SK-N-SH (cell line): ENCODE results near the gene CLDN15. TPM values are rescaled to one million over a fixed set of nuclear protein-coding genes. Genes with fewer than 3 reads are reported as not detected.
"Not testable (repeated sequence)": the region's sequence is repeated elsewhere in the genome, so short reads cannot be mapped to it uniquely, and the experiment has no call there.

Experiments used
- CTCF ChIA-PET: fragments of 300-600, 350-600 bp; formaldehyde crosslinking; extraction: SDS; loops from one replicate; lab custom pipeline; 2021; lab: Yijun Ruan, JAX
- POLR2A ChIA-PET: fragments of 350-600 bp; sonication (Branson Sonifier 250); formaldehyde crosslinking; extraction: SDS; loops from one replicate; lab custom pipeline; 2020; ENCODE audit warnings: antibody characterized with exemption, inconsistent platforms; lab: Yijun Ruan, JAX
- DNase-seq: peaks from one replicate; pipeline ENCODE4 v3.0.0; 2012
- H2AFZ ChIP-seq: fragments of 200-600 bp; sonication (generic); 2 replicates; pipeline ENCODE4 v1.8.1; 2016; ENCODE audit warnings: antibody characterized with exemption, mild to moderate bottlenecking, low read depth
- H3F3A ChIP-seq: fragments of 200-600 bp; sonication (generic); replicated peaks from 2 replicates; pipeline ENCODE3; 2016; ENCODE audit warnings: antibody characterized with exemption, mild to moderate bottlenecking; ENCODE audit not compliant: insufficient read depth
- H3K27ac ChIP-seq, 2 experiments: fragments of 200-500 bp in 1 of 2; fragments of 200-600 bp in 1 of 2; sonication (Bioruptor generic) in 1 of 2; sonication (generic), shearing (Covaris generic) in 1 of 2; 2 replicates each; pipeline versions ENCODE4 v1.5.1 to v1.6.1; 2014 to 2016; ENCODE audit warnings: low read depth in 2 of 2, inconsistent platforms in 1 of 2, low read length in 1 of 2, mild to moderate bottlenecking in 1 of 2, mixed read lengths in 1 of 2
- H3K27me3 ChIP-seq: fragments of 200-600 bp; sonication (generic), shearing (Covaris generic); 2 replicates; pipeline ENCODE4 v1.6.1; 2016; ENCODE audit warnings: mixed run types; ENCODE audit not compliant: insufficient read depth
- H3K36me3 ChIP-seq, 2 experiments: fragments of 200-500 bp in 1 of 2; fragments of 200-600 bp in 1 of 2; sonication (Bioruptor generic) in 1 of 2; sonication (generic) in 1 of 2; replicated peaks in 1 of 2; 2 replicates each; pipeline versions ENCODE3 to v1.5.1; 2014 to 2016; ENCODE audit warnings: low read length in 1 of 2, mild to moderate bottlenecking in 1 of 2; ENCODE audit not compliant: insufficient read depth in 2 of 2, control insufficient read depth in 1 of 2
- H3K4me1 ChIP-seq, 2 experiments: fragments of 200-500 bp in 1 of 2; fragments of 200-600 bp in 1 of 2; sonication (Bioruptor generic) in 1 of 2; sonication (generic), shearing (Covaris generic) in 1 of 2; 2 replicates each; pipeline versions ENCODE4 v1.5.1 to v1.6.1; 2014 to 2016; ENCODE audit warnings: low read depth in 1 of 2, low read length in 1 of 2, mixed run types in 1 of 2; ENCODE audit not compliant: insufficient read depth in 2 of 2, control insufficient read depth in 1 of 2
- H3K4me2 ChIP-seq: fragments of 200-600 bp; sonication (generic), shearing (Covaris generic); 2 replicates; pipeline ENCODE4 v1.6.1; 2017; ENCODE audit warnings: mixed run types
- H3K4me3 ChIP-seq, 2 experiments: fragments of 200-500 bp in 1 of 2; fragments of 200-600 bp in 1 of 2; sonication (Bioruptor generic) in 1 of 2; sonication (generic), shearing (Covaris generic) in 1 of 2; 2 replicates each; pipeline versions ENCODE4 v1.5.1 to v1.8.1; 2014 to 2016; ENCODE audit warnings: low read depth in 2 of 2, inconsistent platforms in 1 of 2, low read length in 1 of 2, mild to moderate bottlenecking in 1 of 2, mixed read lengths in 1 of 2, moderate library complexity in 1 of 2
- H3K79me2 ChIP-seq: fragments of 200-600 bp; sonication (generic); 2 replicates; pipeline ENCODE4 v1.8.1; 2017; ENCODE audit warnings: mild to moderate bottlenecking; ENCODE audit not compliant: insufficient read depth
- H3K9ac ChIP-seq: fragments of 200-600 bp; sonication (generic); 2 replicates; pipeline ENCODE4 v1.6.1; 2017; ENCODE audit warnings: mixed run types
- H3K9me2 ChIP-seq: fragments of 200-600 bp; sonication (generic); 2 replicates; pipeline ENCODE4 v1.6.1; 2017; ENCODE audit warnings: mixed run types
- H3K9me3 ChIP-seq: fragments of 200-600 bp; sonication (generic); 2 replicates; pipeline ENCODE4 v1.6.1; 2017; ENCODE audit warnings: mixed run types, mild to moderate bottlenecking, moderate library complexity
- H4K20me1 ChIP-seq: fragments of 200-600 bp; sonication (generic); 2 replicates; pipeline ENCODE4 v1.6.1; 2017; ENCODE audit warnings: mild to moderate bottlenecking, mixed run types; ENCODE audit not compliant: insufficient read depth
- FOXJ3 ChIP-seq: sonication (generic); formaldehyde crosslinking; IDR thresholded peaks from 2 replicates; pipeline ENCODE4 v1.5.1; 2020; ENCODE audit warnings: mild to moderate bottlenecking, missing genetic modification reagents
- JUND ChIP-seq: IDR thresholded peaks from 2 replicates; pipeline ENCODE4 v1.4.0; 2012
- MXI1 ChIP-seq: IDR thresholded peaks from 2 replicates; pipeline ENCODE4 v1.6.1; 2012; ENCODE audit warnings: mild to moderate bottlenecking, low read depth, low read length, improper control_type of control experiment
- PBX3 ChIP-seq: IDR thresholded peaks from 2 replicates; pipeline ENCODE4; 2012
- POLR2AphosphoS5 ChIP-seq: IDR thresholded peaks from 2 replicates; pipeline ENCODE4 v1.6.1; 2012; ENCODE audit warnings: low read depth, low read length
- RAD21 ChIP-seq: IDR thresholded peaks from 2 replicates; pipeline ENCODE4 v1.6.1; 2012; ENCODE audit warnings: mild to moderate bottlenecking, low read length
- RFX5 ChIP-seq: IDR thresholded peaks from 2 replicates; pipeline ENCODE4 v1.6.1; 2012; ENCODE audit warnings: mild to moderate bottlenecking, improper control_type of control experiment, low read length
- RXRA ChIP-seq: IDR thresholded peaks from 2 replicates; pipeline ENCODE4 v1.4.0; 2012; ENCODE audit warnings: low read depth, mild to moderate bottlenecking, borderline replicate concordance
- SIN3A ChIP-seq: IDR thresholded peaks from 2 replicates; pipeline ENCODE4 v1.6.1; 2012; ENCODE audit warnings: low read depth, mild to moderate bottlenecking, low read length, moderate library complexity, borderline replicate concordance
- SMC3 ChIP-seq: IDR thresholded peaks from 2 replicates; pipeline ENCODE4 v1.6.1; 2012; ENCODE audit warnings: low read depth, low read length, improper control_type of control experiment
- TAF1 ChIP-seq: IDR thresholded peaks from 2 replicates; pipeline ENCODE4 v1.6.1; 2012; ENCODE audit warnings: low read depth, mild to moderate bottlenecking, low read length, moderate library complexity, borderline replicate concordance
- USF2 ChIP-seq: fragments of 150-350 bp; IDR thresholded peaks from 2 replicates; pipeline ENCODE4 v1.6.1; 2017; ENCODE audit warnings: antibody characterized with exemption, low read length, low read depth, borderline replicate concordance
- WGBS: methylation state at CpG from one replicate; pipeline ENCODE4 v1.1.6; 2017; ENCODE audit warnings: low lambda C conversion rate; 5-methylcytosine and 5-hydroxymethylcytosine counted together
- polyA plus RNA-seq, 3 experiments: library from polyadenylated mRNA; depleted of rRNA; stranded (reverse); fragments of >200 nt; gene quantifications; 2 replicates each; pipeline ENCODE4 v1.2.3, GENCODE V29; 2012
- TF ChIP-seq, protein P1 (sequence below): IDR thresholded peaks from 2 replicates; pipeline ENCODE4 v1.4.0; 2012; ENCODE audit warnings: low read depth, borderline replicate concordance

The CLDN15 gene
- polyA plus RNA-seq, 1 of the 3 experiments (the other 2 are of a cell fraction) = 24.0 TPM

- TF ChIP-seq USF2 (no peak), FOXJ3 (CRISPR knock-in tag) (no peak), PBX3 (no peak)
Observed at GRCh38 chr7:101206665-101207042, 30.9 kb downstream of the CLDN15 start (continued).

DNA sequence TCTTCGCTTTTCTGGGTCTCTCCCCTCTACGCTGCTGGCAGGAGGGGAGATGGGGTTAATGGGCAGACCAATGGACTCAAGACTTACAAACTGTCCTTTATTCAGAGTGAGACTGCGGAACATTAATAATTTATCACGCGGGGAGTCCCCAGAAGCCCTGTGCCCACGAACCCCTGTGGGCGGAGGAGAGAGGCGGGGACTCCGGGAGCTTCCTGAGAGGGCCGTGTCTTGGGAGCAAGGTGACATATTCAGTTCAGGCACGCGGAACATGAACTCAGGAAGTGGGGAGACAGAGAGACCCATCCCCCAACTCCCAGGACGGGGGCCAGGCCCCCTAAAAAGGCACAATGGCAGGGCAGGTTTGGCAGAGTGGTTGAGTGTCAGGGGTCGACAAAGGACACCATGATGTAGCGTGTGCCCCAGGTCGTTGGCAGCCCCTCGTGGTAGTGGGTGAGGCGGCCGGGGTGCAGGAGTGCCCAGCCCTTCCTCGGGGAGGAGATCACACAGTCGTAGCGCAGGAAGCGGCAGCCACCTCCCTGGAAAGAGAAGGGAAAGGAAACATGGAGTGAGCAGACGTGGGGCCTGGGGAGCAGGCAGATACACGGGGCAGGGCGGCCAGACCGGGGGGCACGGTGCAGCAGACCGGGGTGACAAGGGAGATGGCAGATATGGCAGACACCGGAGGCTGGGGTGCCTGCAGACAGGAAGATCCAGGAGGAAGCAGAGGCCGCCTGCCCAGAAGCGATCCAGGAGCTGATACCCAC is 31.5 kb downstream of the CLDN15 start:
- Histone ChIP-seq H3K9me2 (no peaks in the 10 kb centered on the region), H3K27ac (no peak overlapping the region), H3K4me2 (no peak overlapping the region), H3K9me3 (no peaks in the 10 kb centered on the region), H3K79me2 (no peaks in the 10 kb centered on the region), H3K4me3 (no peak overlapping the region), H3K36me3 (peaks cover 10 to 22% of the 10 kb centered on the region in 2 experiments), H4K20me1 (no peaks in the 10 kb centered on the region), H3K4me1 (no peaks in the 10 kb centered on the region), H2AFZ (no peak overlapping the region), H3K27me3 (no peaks in the 10 kb centered on the region), H3K9ac (no peak overlapping the region), H3F3A (peaks cover 9% of the 10 kb centered on the region)
- CTCF ChIA-PET = interaction anchor here (0.8 to 2.4 kb wide), 4 partner anchors 11 to 38 kb away, joined by 3 to 11 read pairs (median 4); partner anchors contain the start of genes PLOD3 and ZNHIT1
- POLR2A ChIA-PET = interaction anchor here (0.9 to 2.5 kb wide), 3 partner anchors 9 to 44 kb away, joined by 3 to 11 read pairs (median 8); no protein-coding TSS in a partner anchor
- DNase-seq = no peak
- 93% methylated on average over 32 of the region's 32 CpGs for WGBS
- TF ChIP-seq RFX5 (no peak), MXI1 (no peak), TAF1 (no peak), JUND (no peak), SIN3A (no peak), RXRA (no peak), RAD21 (no peak), USF2 (no peak), SMC3 (no peak), POLR2AphosphoS5 (no peak)
- TF ChIP-seq, protein P1, sequence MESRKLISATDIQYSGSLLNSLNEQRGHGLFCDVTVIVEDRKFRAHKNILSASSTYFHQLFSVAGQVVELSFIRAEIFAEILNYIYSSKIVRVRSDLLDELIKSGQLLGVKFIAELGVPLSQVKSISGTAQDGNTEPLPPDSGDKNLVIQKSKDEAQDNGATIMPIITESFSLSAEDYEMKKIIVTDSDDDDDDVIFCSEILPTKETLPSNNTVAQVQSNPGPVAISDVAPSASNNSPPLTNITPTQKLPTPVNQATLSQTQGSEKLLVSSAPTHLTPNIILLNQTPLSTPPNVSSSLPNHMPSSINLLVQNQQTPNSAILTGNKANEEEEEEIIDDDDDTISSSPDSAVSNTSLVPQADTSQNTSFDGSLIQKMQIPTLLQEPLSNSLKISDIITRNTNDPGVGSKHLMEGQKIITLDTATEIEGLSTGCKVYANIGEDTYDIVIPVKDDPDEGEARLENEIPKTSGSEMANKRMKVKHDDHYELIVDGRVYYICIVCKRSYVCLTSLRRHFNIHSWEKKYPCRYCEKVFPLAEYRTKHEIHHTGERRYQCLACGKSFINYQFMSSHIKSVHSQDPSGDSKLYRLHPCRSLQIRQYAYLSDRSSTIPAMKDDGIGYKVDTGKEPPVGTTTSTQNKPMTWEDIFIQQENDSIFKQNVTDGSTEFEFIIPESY = no peak

GRCh38 chr7:101203740-101204738 is 33.6 kb downstream of the CLDN15 start:
- not testable (repeated sequence) for H3K9me2 ChIP-seq, H2AFZ ChIP-seq, H3K4me1 ChIP-seq, H3K79me2 ChIP-seq, H3K4me2 ChIP-seq, H3K4me3 ChIP-seq, H4K20me1 ChIP-seq, H3K9ac ChIP-seq, H3F3A ChIP-seq, H3K27me3 ChIP-seq, H3K9me3 ChIP-seq, H3K27ac ChIP-seq
- POLR2A ChIA-PET = interaction anchor here (0.6 to 2.5 kb wide), 7 partner anchors 9 to 49 kb away, joined by 3 to 11 read pairs (median 4); partner anchors contain the start of genes PLOD3, VGF and ZNHIT1
- DNase-seq = peak; percentile 20
- 69% methylated on average over 22 of the region's 22 CpGs for WGBS
- H3K36me3 ChIP-seq = peaks cover 9 to 16% of the 10 kb centered on the region in 2 experiments
- CTCF ChIA-PET = interaction anchor here (0.9 to 2.7 kb wide), 9 partner anchors 9 to 79 kb away, joined by 3 to 32 read pairs (median 10); partner anchors contain the start of genes PLOD3 and ZNHIT1
